Measurements from ENCODE around the gene RAD54L. TPM values are rescaled to one million over a fixed set of nuclear protein-coding genes. Genes with fewer than 3 reads are reported as not detected.
"Not testable (repeated sequence)": the region's sequence is repeated elsewhere in the genome, so short reads cannot be mapped to it uniquely, and the experiment has no call there.

RAD54L gene
- total RNA-seq, 1 donor from 2014 or later: 1.0 TPM

GRCh38 chr1:46315669-46316403, 68.3 kb downstream of the RAD54L start:
- ATAC-seq (no peak), DNase-seq (no peak)
- peaks cover 68% of the 10 kb centered on the region for H3K36me3 ChIP-seq
- H3K4me3 ChIP-seq: no peak overlapping the region
- no peaks in the 10 kb centered on the region for H3K9me3 ChIP-seq
- intact Hi-C loops (cut with DNase I): no loop called here
- no peaks in the 10 kb centered on the region for H3K27me3 ChIP-seq
- H3K4me1 ChIP-seq: no peaks in the 10 kb centered on the region
- no peak overlapping the region for H3K27ac ChIP-seq
- no peak for TF ChIP-seq CTCF (IDR thresholded peaks at IDR 0.05)

GRCh38 chr1:46317323-46317722, 69.8 kb downstream of the RAD54L start:
- intact Hi-C loops (cut with DNase I): no loop called here
- TF ChIP-seq CTCF (IDR thresholded peaks at IDR 0.05): no peak
- peaks cover 53% of the 10 kb centered on the region for H3K36me3 ChIP-seq
- no peaks in the 10 kb centered on the region for H3K4me1 ChIP-seq
- H3K27ac ChIP-seq: no peak overlapping the region
- H3K4me3 ChIP-seq: no peak overlapping the region
- H3K9me3 ChIP-seq: no peaks in the 10 kb centered on the region
- no peaks in the 10 kb centered on the region for H3K27me3 ChIP-seq
- ATAC-seq: no peak
- no peak for DNase-seq

GRCh38 chr1:46319301-46319700, 71.7 kb downstream of the RAD54L start:
- intact Hi-C loops (cut with DNase I); ATAC-seq; H3K27me3 ChIP-seq; H3K9me3 ChIP-seq; DNase-seq; H3K4me1 ChIP-seq; H3K4me3 ChIP-seq; H3K27ac ChIP-seq: not testable (repeated sequence)
- H3K36me3 ChIP-seq: peaks cover 33% of the 10 kb centered on the region

GRCh38 chr1:46319960-46320914, 72.7 kb downstream of the RAD54L start:
- H3K9me3 ChIP-seq; H3K4me1 ChIP-seq; H3K27me3 ChIP-seq; ATAC-seq; H3K27ac ChIP-seq; intact Hi-C loops (cut with DNase I); DNase-seq; H3K4me3 ChIP-seq: not testable (repeated sequence)
- peaks cover 25% of the 10 kb centered on the region for H3K36me3 ChIP-seq

- H3K9me3 ChIP-seq; DNase-seq; H3K27me3 ChIP-seq; H3K36me3 ChIP-seq; intact Hi-C loops (cut with DNase I); H3K27ac ChIP-seq; H3K4me1 ChIP-seq; H3K4me3 ChIP-seq; ATAC-seq: not testable (repeated sequence)
These were observed 74.6 kb downstream of the RAD54L start for GRCh38 chr1:46322191-46322590.

- H3K36me3 ChIP-seq; H3K27ac ChIP-seq; ATAC-seq; intact Hi-C loops (cut with DNase I); DNase-seq; H3K4me3 ChIP-seq; H3K4me1 ChIP-seq; H3K9me3 ChIP-seq; H3K27me3 ChIP-seq: not testable (repeated sequence)
These were observed 77.9 kb downstream of the RAD54L start for GRCh38 chr1:46325285-46326076.

Other genes with a start within 250 kb of the RAD54L start
- 79.8 TPM for gene PIK3R3, start 115.1 kb upstream of the RAD54L start, total RNA-seq
- 6.9 TPM for gene TSPAN1, start 72.7 kb upstream of the RAD54L start, total RNA-seq
- gene P3R3URF, start 71.3 kb upstream of the RAD54L start, total RNA-seq: not detected
- 63.0 TPM for gene POMGNT1, start 49.3 kb upstream of the RAD54L start, total RNA-seq
- gene LURAP1, start 44.4 kb upstream of the RAD54L start, total RNA-seq: 2.7 TPM
- gene LRRC41, start 55.9 kb downstream of the RAD54L start, total RNA-seq: 53.6 TPM
- 145 TPM for gene UQCRH, start 55.9 kb downstream of the RAD54L start, total RNA-seq
- 27.7 TPM for gene NSUN4, start 93.0 kb downstream of the RAD54L start, total RNA-seq
- 30.9 TPM for gene FAAH, start 146.6 kb downstream of the RAD54L start, total RNA-seq
- gene DMBX1, start 242.1 kb downstream of the RAD54L start, total RNA-seq: not detected